VCaP (cell line): ENCODE measurements around the gene MDN1.

Experiments used
- H3K27ac ChIP-seq: fragments of 450-650 bp; 2 replicates; pipeline ENCODE4 v1.5.1; 2017
- TF ChIP-seq, protein P1 (sequence below): fragments of 450-650 bp; conservative IDR thresholded peaks from 2 replicates; pipeline ENCODE4 v1.5.1; 2017; ENCODE audit warnings: mild to moderate bottlenecking, moderate library complexity

MDN1 gene

DNA sequence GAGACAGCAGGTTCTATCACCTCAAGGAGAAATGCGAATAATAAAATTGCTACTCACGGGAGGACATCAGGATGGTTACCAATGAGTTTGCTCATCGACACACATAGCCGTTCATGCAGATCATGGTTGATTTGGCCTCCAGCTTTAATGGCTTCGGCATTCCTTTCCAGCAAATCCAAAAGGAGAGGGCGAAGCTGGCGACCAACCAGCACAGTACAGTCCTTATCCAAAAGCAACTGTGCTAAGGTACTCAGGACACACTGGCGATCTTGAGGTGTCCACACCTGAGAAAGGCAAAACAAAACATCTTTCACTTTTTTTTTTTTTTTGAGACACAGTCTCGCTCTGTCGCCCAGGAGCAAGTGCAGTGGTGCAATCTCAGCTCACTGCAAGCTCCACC is 16.3 kb downstream of the MDN1 start:
- H3K27ac ChIP-seq: no peak overlapping the region
- TF ChIP-seq, protein P1, sequence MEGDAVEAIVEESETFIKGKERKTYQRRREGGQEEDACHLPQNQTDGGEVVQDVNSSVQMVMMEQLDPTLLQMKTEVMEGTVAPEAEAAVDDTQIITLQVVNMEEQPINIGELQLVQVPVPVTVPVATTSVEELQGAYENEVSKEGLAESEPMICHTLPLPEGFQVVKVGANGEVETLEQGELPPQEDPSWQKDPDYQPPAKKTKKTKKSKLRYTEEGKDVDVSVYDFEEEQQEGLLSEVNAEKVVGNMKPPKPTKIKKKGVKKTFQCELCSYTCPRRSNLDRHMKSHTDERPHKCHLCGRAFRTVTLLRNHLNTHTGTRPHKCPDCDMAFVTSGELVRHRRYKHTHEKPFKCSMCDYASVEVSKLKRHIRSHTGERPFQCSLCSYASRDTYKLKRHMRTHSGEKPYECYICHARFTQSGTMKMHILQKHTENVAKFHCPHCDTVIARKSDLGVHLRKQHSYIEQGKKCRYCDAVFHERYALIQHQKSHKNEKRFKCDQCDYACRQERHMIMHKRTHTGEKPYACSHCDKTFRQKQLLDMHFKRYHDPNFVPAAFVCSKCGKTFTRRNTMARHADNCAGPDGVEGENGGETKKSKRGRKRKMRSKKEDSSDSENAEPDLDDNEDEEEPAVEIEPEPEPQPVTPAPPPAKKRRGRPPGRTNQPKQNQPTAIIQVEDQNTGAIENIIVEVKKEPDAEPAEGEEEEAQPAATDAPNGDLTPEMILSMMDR: no peak

DNA sequence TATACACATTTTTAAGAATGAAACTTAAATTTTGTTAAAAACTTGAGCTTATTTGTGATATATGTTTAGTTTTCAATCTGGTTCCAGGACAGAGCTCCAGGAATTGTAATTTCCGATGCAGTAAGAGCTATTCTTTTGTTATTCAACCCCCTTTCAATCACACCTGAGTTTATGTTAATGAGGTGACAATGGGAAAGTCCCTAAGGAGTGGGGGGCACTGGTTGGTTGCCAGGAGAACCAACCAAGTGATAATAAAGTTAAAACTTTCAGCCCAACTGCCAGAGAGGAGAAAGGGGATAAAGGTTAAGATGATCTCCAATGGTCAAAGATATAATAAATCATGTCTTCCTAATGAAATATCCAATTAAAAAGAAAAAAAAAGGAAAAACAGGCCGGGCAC is 19.8 kb downstream of the MDN1 start:
- TF ChIP-seq, protein P1: no peak
- no peak overlapping the region for H3K27ac ChIP-seq

DNA sequence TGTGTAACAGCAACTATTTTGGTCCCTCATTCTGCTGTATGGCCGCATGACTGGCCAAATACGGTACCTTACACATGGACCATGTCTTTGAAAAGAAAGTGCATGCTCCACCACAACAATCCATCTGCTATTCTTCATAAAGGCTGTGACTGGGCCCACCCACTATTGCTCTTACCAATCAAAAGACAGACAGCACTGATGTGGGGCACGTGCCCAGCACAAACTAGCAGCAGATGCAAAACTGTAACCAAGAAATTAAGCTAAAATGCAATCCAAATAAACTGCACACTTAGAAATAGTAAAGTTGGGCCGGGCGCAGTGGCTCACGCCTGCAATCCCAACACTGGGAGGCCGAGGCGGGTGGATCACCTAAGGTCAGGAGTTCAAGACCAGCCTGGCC is 20.5 kb downstream of the MDN1 start:
- H3K27ac ChIP-seq: no peak overlapping the region
- TF ChIP-seq, protein P1: no peak

DNA sequence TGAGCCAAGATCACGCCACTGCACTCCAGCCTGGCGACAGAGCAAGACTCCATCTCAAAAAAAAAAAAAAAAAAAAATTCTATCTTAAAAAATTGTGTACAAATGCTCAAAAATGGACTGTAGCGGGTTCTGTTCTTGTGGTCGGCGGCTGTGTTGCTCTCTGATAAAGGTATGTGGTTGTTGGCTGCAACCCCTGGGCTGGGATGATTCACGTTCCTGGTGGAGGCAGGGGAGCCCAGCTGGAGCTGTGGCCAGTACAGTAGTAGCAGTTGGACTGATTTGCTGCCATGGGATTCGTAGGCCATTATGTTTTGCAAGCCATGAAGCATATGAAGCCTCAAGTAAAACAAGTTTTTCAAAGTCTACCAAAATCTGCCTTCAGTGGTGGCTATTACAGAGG is 22.3 kb downstream of the MDN1 start:
- no peak overlapping the region for H3K27ac ChIP-seq
- TF ChIP-seq, protein P1: no peak

DNA sequence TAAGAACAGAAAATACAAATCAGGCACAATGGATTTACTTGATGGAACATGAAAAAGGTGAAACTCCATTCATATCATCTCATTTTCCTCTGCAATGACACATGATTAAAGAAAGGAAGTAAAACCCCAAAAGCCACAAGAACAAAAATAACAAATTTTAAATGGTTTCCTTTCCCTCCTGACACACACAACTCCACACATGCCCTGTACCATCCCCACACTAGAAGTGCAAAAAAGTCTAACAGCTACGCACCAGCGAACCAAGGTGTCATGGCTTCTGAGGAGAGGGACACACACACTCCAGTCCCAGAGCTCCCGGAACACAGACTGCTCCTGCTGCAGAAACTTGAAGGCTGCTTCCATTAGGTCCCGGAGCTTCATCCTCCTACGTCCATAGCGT is 25.3 kb downstream of the MDN1 start:
- TF ChIP-seq, protein P1: no peak
- no peak overlapping the region for H3K27ac ChIP-seq

DNA sequence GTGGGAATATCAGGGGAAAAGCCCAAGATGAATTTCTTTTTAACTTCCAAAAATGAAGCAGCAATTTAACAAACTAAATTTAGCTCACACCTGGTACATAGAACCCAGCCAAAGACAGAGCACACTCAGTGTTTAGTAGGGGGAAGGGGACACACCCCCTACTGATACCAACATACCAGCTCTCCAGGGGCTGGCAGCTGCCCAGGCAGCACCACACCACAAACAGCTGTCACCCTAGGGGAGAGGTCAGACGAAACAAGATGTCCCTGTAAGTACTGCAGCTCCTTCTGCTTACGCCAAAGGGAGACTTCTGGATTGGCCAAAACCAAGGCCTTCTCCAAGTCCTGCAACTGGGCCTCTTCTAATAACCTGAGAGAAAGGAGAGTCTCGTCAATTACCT is 26.0 kb downstream of the MDN1 start:
- H3K27ac ChIP-seq: no peak overlapping the region
- TF ChIP-seq, protein P1: no peak

DNA sequence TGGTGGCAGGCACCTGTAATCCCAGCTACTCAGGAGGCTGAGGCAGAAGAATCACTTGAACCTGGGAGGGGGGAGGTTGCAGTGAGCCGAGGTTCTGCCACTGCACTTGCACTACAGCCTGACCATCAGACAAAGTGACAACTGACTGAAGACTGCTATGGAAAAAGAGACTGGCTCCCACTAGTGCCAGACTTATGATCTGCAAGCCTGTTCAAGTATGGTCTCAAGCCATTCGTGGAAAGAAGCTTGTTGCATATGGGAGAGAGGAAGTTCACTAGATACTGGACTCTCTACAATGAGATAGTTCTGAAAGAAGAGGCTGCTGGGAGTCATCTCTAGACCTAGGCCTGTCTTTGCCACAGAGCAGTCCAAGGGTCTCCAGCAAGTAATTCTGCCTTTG is 26.7 kb downstream of the MDN1 start:
- TF ChIP-seq, protein P1: peak; percentile 71

DNA sequence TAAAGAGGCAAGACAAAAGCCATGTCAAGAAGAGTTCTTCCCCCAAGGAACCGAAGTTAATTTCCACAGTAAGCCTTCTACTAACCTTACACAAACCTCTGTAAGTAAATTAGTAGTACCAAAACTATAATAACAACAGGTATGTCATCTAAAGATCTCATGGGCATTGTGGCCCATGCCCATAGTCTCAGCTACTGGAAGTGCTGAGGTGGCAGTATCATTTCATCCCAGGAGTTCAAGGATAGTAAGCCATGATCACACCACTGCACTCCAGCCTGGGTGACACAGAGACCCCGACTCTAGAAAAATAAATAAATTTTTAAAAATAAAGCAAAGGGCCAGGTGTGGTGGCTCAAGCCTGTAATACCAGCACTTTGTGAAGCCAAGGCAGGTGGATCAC is 29.2 kb downstream of the MDN1 start:
- H3K27ac ChIP-seq: no peak overlapping the region
- TF ChIP-seq, protein P1: no peak

More for the DNA sequence above, 26.7 kb downstream of the MDN1 start:
- H3K27ac ChIP-seq: no peak overlapping the region
